T-helper 2 cell treated with Interferon-gamma antibody and Interleukin-4, amounts not matched to agents 100 ng/mL and 5 ng/mL, for 36 hours (primary cell): ENCODE data around the gene GPBP1. TPM values are rescaled to one million over a fixed set of nuclear protein-coding genes. Genes with fewer than 3 reads are reported as not detected.
"Not testable (repeated sequence)": the region's sequence is repeated elsewhere in the genome, so short reads cannot be mapped to it uniquely, and the experiment has no call there.

Source experiments
- intact Hi-C: fragments of 100-400 bp; cut with micrococcal nuclease; formaldehyde crosslinking; loops from one replicate; pipeline ENCODE4 v1.15.1; 2023
- total RNA-seq: library from RNA; stranded (reverse); gene quantifications from 2 replicates; pipeline ENCODE4 v1.2.3, GENCODE V29; 2022

The GPBP1 gene
- total RNA-seq, 1 donor from 2014 or later, result 79.7 TPM

- intact Hi-C loops, result loop anchor here (5.0 to 10.0 kb wide), 2 partner anchors 36 to 1642 kb away; partner anchors contain the start of gene PLPP1
Measured at GRCh38 chr5:57176350-57176857, 2.5 kb downstream of the GPBP1 start.

- intact Hi-C loops, result loop anchor here (5.0 to 10.0 kb wide), 2 partner anchors 35 to 1643 kb away; partner anchors contain the start of gene PLPP1
Measured at GRCh38 chr5:57177479-57178156, 3.8 kb downstream of the GPBP1 start.

- intact Hi-C loops, result loop anchor here (5.0 to 10.0 kb wide), 2 partner anchors 34 to 1643 kb away; partner anchors contain the start of gene PLPP1
Measured at GRCh38 chr5:57178238-57178637, 4.4 kb downstream of the GPBP1 start.

GRCh38 chr5:57179262-57180200, 5.7 kb downstream of the GPBP1 start:
- intact Hi-C loops, result loop anchor here (5.0 to 10.0 kb wide), 2 partner anchors 33 to 1645 kb away; partner anchors contain the start of gene PLPP1

- intact Hi-C loops, result no loop called here
Measured at GRCh38 chr5:57181154-57181553, 7.3 kb downstream of the GPBP1 start.

- intact Hi-C loops, result no loop called here
Measured at GRCh38 chr5:57184322-57184721, 10.5 kb downstream of the GPBP1 start.

GRCh38 chr5:57185313-57185712, 11.5 kb downstream of the GPBP1 start:
- intact Hi-C loops, result no loop called here

- intact Hi-C loops, result no loop called here
Measured at GRCh38 chr5:57186194-57186593, 12.3 kb downstream of the GPBP1 start.

- intact Hi-C loops, result loop anchor here (1.0 kb wide), 1 partner anchor 13 kb away; no protein-coding TSS in a partner anchor
Measured at GRCh38 chr5:57187977-57188376, 14.1 kb downstream of the GPBP1 start.

GRCh38 chr5:57189515-57189914, 15.7 kb downstream of the GPBP1 start:
- intact Hi-C loops, result no loop called here

- intact Hi-C loops, result no loop called here
Measured at GRCh38 chr5:57190593-57190992, 16.7 kb downstream of the GPBP1 start.

GRCh38 chr5:57191163-57191562, 17.3 kb downstream of the GPBP1 start:
- intact Hi-C loops, result no loop called here

- intact Hi-C loops, result no loop called here
Measured at GRCh38 chr5:57191986-57192385, 18.1 kb downstream of the GPBP1 start.

GRCh38 chr5:57192832-57193231, 19.0 kb downstream of the GPBP1 start:
- intact Hi-C loops, result not testable (repeated sequence)

GRCh38 chr5:57193757-57194413, 20.0 kb downstream of the GPBP1 start:
- intact Hi-C loops, result no loop called here

GRCh38 chr5:57194653-57195052, 20.8 kb downstream of the GPBP1 start:
- intact Hi-C loops, result no loop called here

- intact Hi-C loops, result no loop called here
Measured at GRCh38 chr5:57195060-57195459, 21.2 kb downstream of the GPBP1 start.

GRCh38 chr5:57199866-57200265, 26.0 kb downstream of the GPBP1 start:
- intact Hi-C loops, result no loop called here

- intact Hi-C loops, result no loop called here
Measured at GRCh38 chr5:57202811-57203210, 29.0 kb downstream of the GPBP1 start.

GRCh38 chr5:57207007-57207653, 33.3 kb downstream of the GPBP1 start:
- intact Hi-C loops, result no loop called here

- intact Hi-C loops, result no loop called here
Measured at GRCh38 chr5:57207681-57208080, 33.8 kb downstream of the GPBP1 start.
